Suprapubic skin (tissue), 4 donors: ENCODE results near the gene WAPL. TPM values are rescaled to one million over a fixed set of nuclear protein-coding genes. Genes with fewer than 3 reads are reported as not detected.

Experiments
- DNase-seq, 2 donors: peaks; one replicate each; pipeline ENCODE4 v3.0.0-alpha.2; 2019; ENCODE audit warnings: low spot score in 2 of 2
- H3K27ac ChIP-seq: fragments of 200-600 bp; sonication (generic); one replicate; pipeline ENCODE4 v1.5.1; 2019
- H3K27me3 ChIP-seq: fragments of 200-600 bp; sonication (generic); one replicate; pipeline ENCODE4 v1.5.1; 2019
- H3K36me3 ChIP-seq: fragments of 200-600 bp; sonication (generic); one replicate; pipeline ENCODE4 v1.5.1; 2019
- H3K4me1 ChIP-seq: fragments of 200-600 bp; sonication (generic); one replicate; pipeline ENCODE4 v1.5.1; 2019
- H3K4me3 ChIP-seq: fragments of 200-600 bp; sonication (generic); one replicate; pipeline ENCODE4 v1.5.1; 2019; ENCODE audit warnings: mild to moderate bottlenecking
- H3K9me3 ChIP-seq: fragments of 200-600 bp; sonication (generic); one replicate; pipeline ENCODE4 v1.5.1; 2019
- EP300 ChIP-seq: sonication (generic); formaldehyde crosslinking; IDR thresholded peaks from one replicate; pipeline ENCODE4 v1.6.1; 2017; ENCODE audit warnings: antibody characterized with exemption
- POLR2A ChIP-seq, 2 donors: fragments of 450-650 bp; IDR thresholded peaks; one replicate each; pipeline ENCODE4 v1.6.1; 2017; ENCODE audit warnings: antibody characterized with exemption in 2 of 2, mild to moderate bottlenecking in 2 of 2, moderate library complexity in 2 of 2
- POLR2AphosphoS5 ChIP-seq, 3 donors: sonication (generic); formaldehyde crosslinking; IDR thresholded peaks; one replicate each; pipeline ENCODE4 v1.6.1; 2017; ENCODE audit warnings: antibody characterized with exemption in 3 of 3
- WGBS: methylation state at CpG from one replicate; pipeline ENCODE4 v1.1.5; 2018; 5-methylcytosine and 5-hydroxymethylcytosine counted together
- total RNA-seq, 4 donors: library from RNA; depleted of rRNA; stranded (reverse); fragments of >200 nt; gene quantifications; one replicate each; pipeline ENCODE4 v1.1.0, GENCODE V29; 2016
- TF ChIP-seq, protein P1 (sequence below), 2 donors: fragments of 200-600 bp in 1 of 2; fragments of 450-650 bp in 1 of 2; sonication (generic) in 1 of 2; IDR thresholded peaks; one replicate each; pipeline ENCODE4 v1.5.1; 2016 to 2019; ENCODE audit warnings: antibody characterized with exemption in 2 of 2, mild to moderate bottlenecking in 1 of 2, moderate library complexity in 1 of 2

Gene WAPL
- total RNA-seq, 4 donors from 2014 or later = 35.4 to 52.0 (median 43.6) TPM

DNA sequence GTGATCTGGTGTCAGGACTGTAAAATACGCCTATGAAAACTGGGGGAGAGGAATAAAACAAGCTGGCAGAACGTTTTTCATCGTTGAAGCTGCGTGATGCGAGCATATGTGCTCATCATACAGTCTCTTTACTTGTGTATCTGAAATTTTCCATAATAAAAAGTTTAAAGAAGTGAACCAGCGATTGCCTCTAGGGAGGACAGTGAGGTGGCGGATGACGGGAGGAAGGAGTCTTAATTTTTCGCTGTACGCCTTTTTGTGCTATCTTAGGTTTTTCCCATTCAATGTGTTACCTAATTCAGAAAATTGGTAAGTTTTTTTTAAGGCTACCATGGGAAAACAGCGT lies 891 bp upstream of the WAPL start:
- no peak for DNase-seq
- Histone ChIP-seq H3K27ac (peak overlapping the region; percentile 99), H3K9me3 (no peaks in the 10 kb centered on the region), H3K4me3 (peak overlapping the region; percentile 99), H3K27me3 (no peaks in the 10 kb centered on the region), H3K36me3 (peaks cover 3% of the 10 kb centered on the region), H3K4me1 (peaks cover 59% of the 10 kb centered on the region)
- TF ChIP-seq, protein P1, sequence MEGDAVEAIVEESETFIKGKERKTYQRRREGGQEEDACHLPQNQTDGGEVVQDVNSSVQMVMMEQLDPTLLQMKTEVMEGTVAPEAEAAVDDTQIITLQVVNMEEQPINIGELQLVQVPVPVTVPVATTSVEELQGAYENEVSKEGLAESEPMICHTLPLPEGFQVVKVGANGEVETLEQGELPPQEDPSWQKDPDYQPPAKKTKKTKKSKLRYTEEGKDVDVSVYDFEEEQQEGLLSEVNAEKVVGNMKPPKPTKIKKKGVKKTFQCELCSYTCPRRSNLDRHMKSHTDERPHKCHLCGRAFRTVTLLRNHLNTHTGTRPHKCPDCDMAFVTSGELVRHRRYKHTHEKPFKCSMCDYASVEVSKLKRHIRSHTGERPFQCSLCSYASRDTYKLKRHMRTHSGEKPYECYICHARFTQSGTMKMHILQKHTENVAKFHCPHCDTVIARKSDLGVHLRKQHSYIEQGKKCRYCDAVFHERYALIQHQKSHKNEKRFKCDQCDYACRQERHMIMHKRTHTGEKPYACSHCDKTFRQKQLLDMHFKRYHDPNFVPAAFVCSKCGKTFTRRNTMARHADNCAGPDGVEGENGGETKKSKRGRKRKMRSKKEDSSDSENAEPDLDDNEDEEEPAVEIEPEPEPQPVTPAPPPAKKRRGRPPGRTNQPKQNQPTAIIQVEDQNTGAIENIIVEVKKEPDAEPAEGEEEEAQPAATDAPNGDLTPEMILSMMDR (IDR thresholded peaks at IDR 0.05) = no peak
- WGBS = 18% methylated on average over 11 of the region's 11 CpGs

GRCh38 chr10:86520871-86521677 lies 518 bp downstream of the WAPL start:
- H3K36me3 ChIP-seq = peaks cover 9% of the 10 kb centered on the region
- H3K9me3 ChIP-seq = no peaks in the 10 kb centered on the region
- no peaks in the 10 kb centered on the region for H3K27me3 ChIP-seq
- DNase-seq = peak; percentile 85 to 86
- H3K27ac ChIP-seq = peak overlapping the region; percentile 99
- WGBS = under 1% methylated on average over 34 of the region's 70 CpGs
- TF ChIP-seq, protein P1 (IDR thresholded peaks at IDR 0.05) = no peak
- no peak for TF ChIP-seq EP300
- no peak for TF ChIP-seq POLR2AphosphoS5 (IDR thresholded peaks at IDR 0.05)
- TF ChIP-seq POLR2A (IDR thresholded peaks at IDR 0.05) = peak in 1 of 2 donors; percentile 13
- H3K4me1 ChIP-seq = peaks cover 66% of the 10 kb centered on the region
- H3K4me3 ChIP-seq = peak overlapping the region; percentile 99

GRCh38 chr10:86518781-86519180 lies 2.8 kb downstream of the WAPL start:
- TF ChIP-seq, protein P1 (IDR thresholded peaks at IDR 0.05) = no peak
- TF ChIP-seq EP300 (no peak), POLR2AphosphoS5 (IDR thresholded peaks at IDR 0.05) (no peak), POLR2A (IDR thresholded peaks at IDR 0.05) (no peak)
- no peak for DNase-seq
- Histone ChIP-seq H3K4me1 (peaks cover 55% of the 10 kb centered on the region), H3K27me3 (no peaks in the 10 kb centered on the region), H3K4me3 (peak overlapping the region; percentile 99), H3K9me3 (no peaks in the 10 kb centered on the region), H3K36me3 (peaks cover 19% of the 10 kb centered on the region), H3K27ac (no peak overlapping the region)
- WGBS = 60% methylated on average over 3 of the region's 3 CpGs

GRCh38 chr10:86512137-86512536 lies 9.5 kb downstream of the WAPL start:
- Histone ChIP-seq H3K27me3 (no peaks in the 10 kb centered on the region), H3K4me1 (peaks cover 29% of the 10 kb centered on the region), H3K27ac (no peak overlapping the region), H3K4me3 (no peak overlapping the region), H3K36me3 (peaks cover 21% of the 10 kb centered on the region), H3K9me3 (no peaks in the 10 kb centered on the region)
- TF ChIP-seq POLR2A (IDR thresholded peaks at IDR 0.05) (no peak), EP300 (no peak), POLR2AphosphoS5 (IDR thresholded peaks at IDR 0.05) (no peak)
- TF ChIP-seq, protein P1 (IDR thresholded peaks at IDR 0.05) = no peak
- WGBS = 45% methylated on average over 2 of the region's 2 CpGs
- DNase-seq = no peak

- no peaks in the 10 kb centered on the region for H3K9me3 ChIP-seq
- no peak overlapping the region for H3K27ac ChIP-seq
- DNase-seq = no peak
- H3K36me3 ChIP-seq = peaks cover 17% of the 10 kb centered on the region
- H3K4me1 ChIP-seq = peaks cover 27% of the 10 kb centered on the region
- TF ChIP-seq EP300 = no peak
- TF ChIP-seq POLR2A (IDR thresholded peaks at IDR 0.05) = no peak
- TF ChIP-seq, protein P1 (IDR thresholded peaks at IDR 0.05) = no peak
- no peak for TF ChIP-seq POLR2AphosphoS5 (IDR thresholded peaks at IDR 0.05)
- H3K4me3 ChIP-seq = no peak overlapping the region
- H3K27me3 ChIP-seq = no peaks in the 10 kb centered on the region
- WGBS = 86% methylated on average over 5 of the region's 5 CpGs
Measured at GRCh38 chr10:86511027-86511865, 10.3 kb downstream of the WAPL start.
